Loucy (cell line): Measurements from ENCODE around the gene HIGD2B.

Experiments
- EZH2phosphoT487 ChIP-seq: fragments of 200-600 bp; IDR thresholded peaks from 2 replicates; pipeline ENCODE4 v1.6.1; 2018; ENCODE audit warnings: antibody characterized with exemption, mild to moderate bottlenecking, moderate library complexity, borderline replicate concordance
- TF ChIP-seq, protein P1 (sequence below): fragments of 200-600 bp; sonication (generic); conservative IDR thresholded peaks from 2 replicates; pipeline ENCODE4 v1.5.1; 2014; ENCODE audit warnings: mild to moderate bottlenecking, antibody characterized with exemption, low read length

DNA sequence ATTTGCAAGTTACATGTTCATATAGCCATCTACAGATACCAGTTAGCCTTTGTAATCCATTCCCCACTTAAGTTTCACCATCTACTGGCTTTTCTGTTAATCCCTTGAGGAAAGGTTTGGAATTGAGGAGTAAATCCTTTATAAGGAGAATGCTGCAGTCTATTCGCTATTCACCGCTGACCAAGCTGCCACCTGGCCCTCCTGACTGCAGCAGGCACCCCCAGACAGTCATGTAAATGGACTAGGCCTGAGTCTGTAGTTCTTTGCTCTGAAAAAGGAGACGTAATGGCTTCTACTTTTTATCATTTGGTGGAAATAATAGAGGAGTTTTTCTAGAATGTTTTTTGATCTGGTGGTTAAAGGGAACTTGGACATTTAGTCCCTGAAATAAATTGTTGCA, 3.2 kb downstream of the HIGD2B start:
- TF ChIP-seq, protein P1, sequence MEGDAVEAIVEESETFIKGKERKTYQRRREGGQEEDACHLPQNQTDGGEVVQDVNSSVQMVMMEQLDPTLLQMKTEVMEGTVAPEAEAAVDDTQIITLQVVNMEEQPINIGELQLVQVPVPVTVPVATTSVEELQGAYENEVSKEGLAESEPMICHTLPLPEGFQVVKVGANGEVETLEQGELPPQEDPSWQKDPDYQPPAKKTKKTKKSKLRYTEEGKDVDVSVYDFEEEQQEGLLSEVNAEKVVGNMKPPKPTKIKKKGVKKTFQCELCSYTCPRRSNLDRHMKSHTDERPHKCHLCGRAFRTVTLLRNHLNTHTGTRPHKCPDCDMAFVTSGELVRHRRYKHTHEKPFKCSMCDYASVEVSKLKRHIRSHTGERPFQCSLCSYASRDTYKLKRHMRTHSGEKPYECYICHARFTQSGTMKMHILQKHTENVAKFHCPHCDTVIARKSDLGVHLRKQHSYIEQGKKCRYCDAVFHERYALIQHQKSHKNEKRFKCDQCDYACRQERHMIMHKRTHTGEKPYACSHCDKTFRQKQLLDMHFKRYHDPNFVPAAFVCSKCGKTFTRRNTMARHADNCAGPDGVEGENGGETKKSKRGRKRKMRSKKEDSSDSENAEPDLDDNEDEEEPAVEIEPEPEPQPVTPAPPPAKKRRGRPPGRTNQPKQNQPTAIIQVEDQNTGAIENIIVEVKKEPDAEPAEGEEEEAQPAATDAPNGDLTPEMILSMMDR = no peak
- TF ChIP-seq EZH2phosphoT487 = no peak
